ENCODE data around the gene DDI2.
"Not testable (repeated sequence)": the region's sequence is repeated elsewhere in the genome, so short reads cannot be mapped to it uniquely, and the experiment has no call there.

DDI2 gene

GRCh38 chr1:15636436-15636835, 19.2 kb downstream of the DDI2 start:
- no peak for DNase-seq (ENCODE audit: low spot score)

GRCh38 chr1:15637826-15638225, 20.6 kb downstream of the DDI2 start:
- no peak for DNase-seq (ENCODE audit: low spot score)

GRCh38 chr1:15639262-15639661, 22.0 kb downstream of the DDI2 start:
- DNase-seq (ENCODE audit: low spot score): no peak

- peak; percentile 29 for DNase-seq (ENCODE audit: low spot score)
Measured at GRCh38 chr1:15639931-15640330, 22.7 kb downstream of the DDI2 start.

- no peak for DNase-seq (ENCODE audit: low spot score)
Measured at GRCh38 chr1:15640667-15641066, 23.4 kb downstream of the DDI2 start.

GRCh38 chr1:15649937-15650336, 32.7 kb downstream of the DDI2 start:
- no peak for DNase-seq (ENCODE audit: low spot score)

GRCh38 chr1:15650433-15650832, 33.2 kb downstream of the DDI2 start:
- no peak for DNase-seq (ENCODE audit: low spot score)

- not testable (repeated sequence) for DNase-seq (ENCODE audit: low spot score)
Measured at GRCh38 chr1:15652130-15652529, 34.9 kb downstream of the DDI2 start.

- no peak for DNase-seq (ENCODE audit: low spot score)
Measured at GRCh38 chr1:15654091-15654690, 36.9 kb downstream of the DDI2 start.

- DNase-seq (ENCODE audit: low spot score): no peak
Measured at GRCh38 chr1:15656464-15656863, 39.2 kb downstream of the DDI2 start.

GRCh38 chr1:15657021-15657420, 39.8 kb downstream of the DDI2 start:
- no peak for DNase-seq (ENCODE audit: low spot score)

GRCh38 chr1:15660151-15660550, 42.9 kb downstream of the DDI2 start:
- no peak for DNase-seq (ENCODE audit: low spot score)

- no peak for DNase-seq (ENCODE audit: low spot score)
Measured at GRCh38 chr1:15662477-15662876, 45.2 kb downstream of the DDI2 start.

- no peak for DNase-seq (ENCODE audit: low spot score)
Measured at GRCh38 chr1:15663925-15664324, 46.7 kb downstream of the DDI2 start.

- DNase-seq (ENCODE audit: low spot score): no peak
Measured at GRCh38 chr1:15667362-15667761, 50.1 kb downstream of the DDI2 start.

- DNase-seq (ENCODE audit: low spot score): no peak
Measured at GRCh38 chr1:15668089-15668754, 51.0 kb downstream of the DDI2 start.

- no peak for DNase-seq (ENCODE audit: low spot score)
Measured at GRCh38 chr1:15669074-15669473, 51.8 kb downstream of the DDI2 start.

- DNase-seq (ENCODE audit: low spot score): no peak
Measured at GRCh38 chr1:15669864-15670263, 52.6 kb downstream of the DDI2 start.

- no peak for DNase-seq (ENCODE audit: low spot score)
Measured at GRCh38 chr1:15671430-15671829, 54.2 kb downstream of the DDI2 start.

- DNase-seq (ENCODE audit: low spot score): no peak
Measured at GRCh38 chr1:15674386-15675159, 57.3 kb downstream of the DDI2 start.

- DNase-seq (ENCODE audit: low spot score): no peak
Measured at GRCh38 chr1:15676010-15676409, 58.8 kb downstream of the DDI2 start.

- peak; percentile 30 for DNase-seq (ENCODE audit: low spot score)
Measured at GRCh38 chr1:15676688-15677661, 59.7 kb downstream of the DDI2 start.

All from hematopoietic multipotent progenitor cell treated with erythropoietin and hydrocortisone succinate and interleukin-3 and kit ligand, for 17 days (in vitro differentiated cells).